GM23338 (cell line): ENCODE results near the gene GPR3.

Source experiments
- CREB1 ChIP-seq: fragments of 250-450 bp; sonication (Bioruptor Pico); IDR thresholded peaks from 2 replicates; pipeline ENCODE4 v1.5.0; 2020; ENCODE audit warnings: low read depth, mild to moderate bottlenecking, moderate library complexity
- EZH2 ChIP-seq: fragments of 200-600 bp; sonication (generic); IDR thresholded peaks from one replicate; pipeline ENCODE4 v1.8.0; 2017; ENCODE audit warnings: antibody characterized with exemption, mild to moderate bottlenecking, low read depth; ENCODE audit not compliant: unreplicated experiment
- EZH2phosphoT487 ChIP-seq: fragments of 200-600 bp; sonication (generic); IDR thresholded peaks from one replicate; pipeline ENCODE4 v1.8.1; 2018; ENCODE audit warnings: antibody characterized with exemption; ENCODE audit not compliant: unreplicated experiment
- JUNB ChIP-seq: IDR thresholded peaks from one replicate; pipeline ENCODE4 v1.6.1; 2016; ENCODE audit warnings: antibody characterized with exemption; ENCODE audit not compliant: unreplicated experiment
- NANOG ChIP-seq: IDR thresholded peaks from 2 replicates; pipeline ENCODE4 v1.6.1; 2016; ENCODE audit warnings: antibody characterized with exemption, borderline replicate concordance
- POLR2AphosphoS5 ChIP-seq: IDR thresholded peaks from 2 replicates; pipeline ENCODE4 v1.6.1; 2016; ENCODE audit warnings: antibody characterized with exemption, low read depth
- STAT1 ChIP-seq: IDR thresholded peaks from one replicate; pipeline ENCODE4 v1.6.1; 2016; ENCODE audit warnings: antibody characterized with exemption; ENCODE audit not compliant: unreplicated experiment
- ZNF114 ChIP-seq: fragments of 250-450 bp; sonication (Bioruptor Pico); IDR thresholded peaks from 2 replicates; pipeline ENCODE4 v1.5.0; 2020; ENCODE audit warnings: mild to moderate bottlenecking, moderate library complexity
- ZNF331 ChIP-seq: fragments of 250-450 bp; sonication (Bioruptor Pico); IDR thresholded peaks from 2 replicates; pipeline ENCODE4 v1.5.0; 2020; ENCODE audit warnings: low read depth, mild to moderate bottlenecking, moderate library complexity
- TF ChIP-seq, protein P1 (sequence below): IDR thresholded peaks from one replicate; pipeline ENCODE4 v1.6.1; 2018; ENCODE audit warnings: antibody characterized with exemption; ENCODE audit not compliant: unreplicated experiment
- TF ChIP-seq, protein P2 (sequence below), 2 experiments: fragments of 200-600 bp in 1 of 2; sonication (generic) in 1 of 2; conservative IDR thresholded peaks; 2 replicates each; pipeline versions ENCODE4 v1.5.1 to v1.6.1; 2016 to 2017; ENCODE audit warnings: antibody characterized with exemption in 2 of 2, low read depth in 2 of 2, mild to moderate bottlenecking in 2 of 2, moderate library complexity in 1 of 2
- TF ChIP-seq, protein P3 (sequence below): IDR thresholded peaks from 2 replicates; pipeline ENCODE4 v1.6.1; 2016; ENCODE audit warnings: antibody characterized with exemption
- TF ChIP-seq, protein P4 (sequence below): fragments of 250-450 bp; sonication (Bioruptor Pico); IDR thresholded peaks from 2 replicates; pipeline ENCODE4 v1.5.0; 2020; ENCODE audit warnings: mild to moderate bottlenecking, moderate library complexity

DNA sequence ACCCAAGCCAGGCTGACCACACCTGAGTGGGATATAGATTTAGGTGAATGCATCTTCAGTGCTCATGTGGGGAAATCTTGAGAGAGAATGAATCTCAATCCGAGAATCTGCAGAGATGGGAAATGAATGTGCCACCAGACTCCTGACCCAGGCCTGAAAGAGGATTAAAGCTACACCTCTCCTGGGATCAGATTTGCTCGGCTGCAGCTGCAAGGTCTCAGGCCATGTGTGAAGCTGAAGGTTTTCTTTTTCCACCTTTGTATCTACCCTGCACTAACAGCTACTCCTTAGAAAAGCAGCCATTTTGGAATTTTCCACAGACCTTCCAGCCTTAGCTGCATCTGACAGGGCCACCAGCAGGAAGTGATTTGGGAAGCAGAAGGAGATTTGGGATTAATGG lies 18.3 kb downstream of the GPR3 start:
- TF ChIP-seq, protein P1, sequence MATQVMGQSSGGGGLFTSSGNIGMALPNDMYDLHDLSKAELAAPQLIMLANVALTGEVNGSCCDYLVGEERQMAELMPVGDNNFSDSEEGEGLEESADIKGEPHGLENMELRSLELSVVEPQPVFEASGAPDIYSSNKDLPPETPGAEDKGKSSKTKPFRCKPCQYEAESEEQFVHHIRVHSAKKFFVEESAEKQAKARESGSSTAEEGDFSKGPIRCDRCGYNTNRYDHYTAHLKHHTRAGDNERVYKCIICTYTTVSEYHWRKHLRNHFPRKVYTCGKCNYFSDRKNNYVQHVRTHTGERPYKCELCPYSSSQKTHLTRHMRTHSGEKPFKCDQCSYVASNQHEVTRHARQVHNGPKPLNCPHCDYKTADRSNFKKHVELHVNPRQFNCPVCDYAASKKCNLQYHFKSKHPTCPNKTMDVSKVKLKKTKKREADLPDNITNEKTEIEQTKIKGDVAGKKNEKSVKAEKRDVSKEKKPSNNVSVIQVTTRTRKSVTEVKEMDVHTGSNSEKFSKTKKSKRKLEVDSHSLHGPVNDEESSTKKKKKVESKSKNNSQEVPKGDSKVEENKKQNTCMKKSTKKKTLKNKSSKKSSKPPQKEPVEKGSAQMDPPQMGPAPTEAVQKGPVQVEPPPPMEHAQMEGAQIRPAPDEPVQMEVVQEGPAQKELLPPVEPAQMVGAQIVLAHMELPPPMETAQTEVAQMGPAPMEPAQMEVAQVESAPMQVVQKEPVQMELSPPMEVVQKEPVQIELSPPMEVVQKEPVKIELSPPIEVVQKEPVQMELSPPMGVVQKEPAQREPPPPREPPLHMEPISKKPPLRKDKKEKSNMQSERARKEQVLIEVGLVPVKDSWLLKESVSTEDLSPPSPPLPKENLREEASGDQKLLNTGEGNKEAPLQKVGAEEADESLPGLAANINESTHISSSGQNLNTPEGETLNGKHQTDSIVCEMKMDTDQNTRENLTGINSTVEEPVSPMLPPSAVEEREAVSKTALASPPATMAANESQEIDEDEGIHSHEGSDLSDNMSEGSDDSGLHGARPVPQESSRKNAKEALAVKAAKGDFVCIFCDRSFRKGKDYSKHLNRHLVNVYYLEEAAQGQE, result no peak
- TF ChIP-seq, protein P2, sequence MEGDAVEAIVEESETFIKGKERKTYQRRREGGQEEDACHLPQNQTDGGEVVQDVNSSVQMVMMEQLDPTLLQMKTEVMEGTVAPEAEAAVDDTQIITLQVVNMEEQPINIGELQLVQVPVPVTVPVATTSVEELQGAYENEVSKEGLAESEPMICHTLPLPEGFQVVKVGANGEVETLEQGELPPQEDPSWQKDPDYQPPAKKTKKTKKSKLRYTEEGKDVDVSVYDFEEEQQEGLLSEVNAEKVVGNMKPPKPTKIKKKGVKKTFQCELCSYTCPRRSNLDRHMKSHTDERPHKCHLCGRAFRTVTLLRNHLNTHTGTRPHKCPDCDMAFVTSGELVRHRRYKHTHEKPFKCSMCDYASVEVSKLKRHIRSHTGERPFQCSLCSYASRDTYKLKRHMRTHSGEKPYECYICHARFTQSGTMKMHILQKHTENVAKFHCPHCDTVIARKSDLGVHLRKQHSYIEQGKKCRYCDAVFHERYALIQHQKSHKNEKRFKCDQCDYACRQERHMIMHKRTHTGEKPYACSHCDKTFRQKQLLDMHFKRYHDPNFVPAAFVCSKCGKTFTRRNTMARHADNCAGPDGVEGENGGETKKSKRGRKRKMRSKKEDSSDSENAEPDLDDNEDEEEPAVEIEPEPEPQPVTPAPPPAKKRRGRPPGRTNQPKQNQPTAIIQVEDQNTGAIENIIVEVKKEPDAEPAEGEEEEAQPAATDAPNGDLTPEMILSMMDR (conservative IDR thresholded peaks at IDR 0.05; ENCODE audit: low read depth in 2 of 2), result no peak
- TF ChIP-seq POLR2AphosphoS5 (no peak), EZH2 (no peak), EZH2phosphoT487 (no peak), ZNF114 (CRISPR knock-in tag) (no peak), JUNB (no peak), CREB1 (CRISPR knock-in tag) (no peak), STAT1 (no peak), ZNF331 (CRISPR knock-in tag) (no peak), NANOG (no peak)
- TF ChIP-seq, protein P3, sequence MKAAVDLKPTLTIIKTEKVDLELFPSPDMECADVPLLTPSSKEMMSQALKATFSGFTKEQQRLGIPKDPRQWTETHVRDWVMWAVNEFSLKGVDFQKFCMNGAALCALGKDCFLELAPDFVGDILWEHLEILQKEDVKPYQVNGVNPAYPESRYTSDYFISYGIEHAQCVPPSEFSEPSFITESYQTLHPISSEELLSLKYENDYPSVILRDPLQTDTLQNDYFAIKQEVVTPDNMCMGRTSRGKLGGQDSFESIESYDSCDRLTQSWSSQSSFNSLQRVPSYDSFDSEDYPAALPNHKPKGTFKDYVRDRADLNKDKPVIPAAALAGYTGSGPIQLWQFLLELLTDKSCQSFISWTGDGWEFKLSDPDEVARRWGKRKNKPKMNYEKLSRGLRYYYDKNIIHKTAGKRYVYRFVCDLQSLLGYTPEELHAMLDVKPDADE, result no peak
- TF ChIP-seq, protein P4, sequence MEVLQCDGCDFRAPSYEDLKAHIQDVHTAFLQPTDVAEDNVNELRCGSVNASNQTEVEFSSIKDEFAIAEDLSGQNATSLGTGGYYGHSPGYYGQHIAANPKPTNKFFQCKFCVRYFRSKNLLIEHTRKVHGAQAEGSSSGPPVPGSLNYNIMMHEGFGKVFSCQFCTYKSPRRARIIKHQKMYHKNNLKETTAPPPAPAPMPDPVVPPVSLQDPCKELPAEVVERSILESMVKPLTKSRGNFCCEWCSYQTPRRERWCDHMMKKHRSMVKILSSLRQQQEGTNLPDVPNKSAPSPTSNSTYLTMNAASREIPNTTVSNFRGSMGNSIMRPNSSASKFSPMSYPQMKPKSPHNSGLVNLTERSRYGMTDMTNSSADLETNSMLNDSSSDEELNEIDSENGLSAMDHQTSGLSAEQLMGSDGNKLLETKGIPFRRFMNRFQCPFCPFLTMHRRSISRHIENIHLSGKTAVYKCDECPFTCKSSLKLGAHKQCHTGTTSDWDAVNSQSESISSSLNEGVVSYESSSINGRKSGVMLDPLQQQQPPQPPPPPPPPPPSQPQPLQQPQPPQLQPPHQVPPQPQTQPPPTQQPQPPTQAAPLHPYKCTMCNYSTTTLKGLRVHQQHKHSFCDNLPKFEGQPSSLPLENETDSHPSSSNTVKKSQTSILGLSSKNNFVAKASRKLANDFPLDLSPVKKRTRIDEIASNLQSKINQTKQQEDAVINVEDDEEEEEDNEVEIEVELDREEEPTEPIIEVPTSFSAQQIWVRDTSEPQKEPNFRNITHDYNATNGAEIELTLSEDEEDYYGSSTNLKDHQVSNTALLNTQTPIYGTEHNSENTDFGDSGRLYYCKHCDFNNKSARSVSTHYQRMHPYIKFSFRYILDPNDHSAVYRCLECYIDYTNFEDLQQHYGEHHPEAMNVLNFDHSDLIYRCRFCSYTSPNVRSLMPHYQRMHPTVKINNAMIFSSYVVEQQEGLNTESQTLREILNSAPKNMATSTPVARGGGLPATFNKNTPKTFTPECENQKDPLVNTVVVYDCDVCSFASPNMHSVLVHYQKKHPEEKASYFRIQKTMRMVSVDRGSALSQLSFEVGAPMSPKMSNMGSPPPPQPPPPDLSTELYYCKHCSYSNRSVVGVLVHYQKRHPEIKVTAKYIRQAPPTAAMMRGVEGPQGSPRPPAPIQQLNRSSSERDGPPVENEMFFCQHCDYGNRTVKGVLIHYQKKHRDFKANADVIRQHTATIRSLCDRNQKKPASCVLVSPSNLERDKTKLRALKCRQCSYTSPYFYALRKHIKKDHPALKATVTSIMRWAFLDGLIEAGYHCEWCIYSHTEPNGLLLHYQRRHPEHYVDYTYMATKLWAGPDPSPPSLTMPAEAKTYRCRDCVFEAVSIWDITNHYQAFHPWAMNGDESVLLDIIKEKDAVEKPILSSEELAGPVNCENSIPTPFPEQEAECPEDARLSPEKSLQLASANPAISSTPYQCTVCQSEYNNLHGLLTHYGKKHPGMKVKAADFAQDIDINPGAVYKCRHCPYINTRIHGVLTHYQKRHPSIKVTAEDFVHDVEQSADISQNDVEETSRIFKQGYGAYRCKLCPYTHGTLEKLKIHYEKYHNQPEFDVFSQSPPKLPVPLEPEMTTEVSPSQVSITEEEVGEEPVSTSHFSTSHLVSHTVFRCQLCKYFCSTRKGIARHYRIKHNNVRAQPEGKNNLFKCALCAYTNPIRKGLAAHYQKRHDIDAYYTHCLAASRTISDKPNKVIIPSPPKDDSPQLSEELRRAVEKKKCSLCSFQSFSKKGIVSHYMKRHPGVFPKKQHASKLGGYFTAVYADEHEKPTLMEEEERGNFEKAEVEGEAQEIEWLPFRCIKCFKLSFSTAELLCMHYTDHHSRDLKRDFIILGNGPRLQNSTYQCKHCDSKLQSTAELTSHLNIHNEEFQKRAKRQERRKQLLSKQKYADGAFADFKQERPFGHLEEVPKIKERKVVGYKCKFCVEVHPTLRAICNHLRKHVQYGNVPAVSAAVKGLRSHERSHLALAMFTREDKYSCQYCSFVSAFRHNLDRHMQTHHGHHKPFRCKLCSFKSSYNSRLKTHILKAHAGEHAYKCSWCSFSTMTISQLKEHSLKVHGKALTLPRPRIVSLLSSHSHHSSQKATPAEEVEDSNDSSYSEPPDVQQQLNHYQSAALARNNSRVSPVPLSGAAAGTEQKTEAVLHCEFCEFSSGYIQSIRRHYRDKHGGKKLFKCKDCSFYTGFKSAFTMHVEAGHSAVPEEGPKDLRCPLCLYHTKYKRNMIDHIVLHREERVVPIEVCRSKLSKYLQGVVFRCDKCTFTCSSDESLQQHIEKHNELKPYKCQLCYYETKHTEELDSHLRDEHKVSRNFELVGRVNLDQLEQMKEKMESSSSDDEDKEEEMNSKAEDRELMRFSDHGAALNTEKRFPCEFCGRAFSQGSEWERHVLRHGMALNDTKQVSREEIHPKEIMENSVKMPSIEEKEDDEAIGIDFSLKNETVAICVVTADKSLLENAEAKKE (CRISPR knock-in tag), result no peak
